DMS53 treated with DMSO at 0.1 percent for 48 hours (cell line): Measurements from ENCODE around the gene BRD9.
"Not testable (repeated sequence)": the region's sequence is repeated elsewhere in the genome, so short reads cannot be mapped to it uniquely, and the experiment has no call there.

Source experiments
- DNase-seq: peaks from one replicate; lab custom pipeline; 2025; ENCODE audit not compliant: unreplicated experiment; lab: John Stamatoyannopoulos, UW

The BRD9 gene

GRCh38 chr5:860506-861150, 32.0 kb downstream of the BRD9 start:
- DNase-seq, result no peak

GRCh38 chr5:859798-860296, 32.8 kb downstream of the BRD9 start:
- no peak for DNase-seq

- DNase-seq, result no peak
Measured at GRCh38 chr5:859391-859790, 33.2 kb downstream of the BRD9 start.

GRCh38 chr5:858726-859125, 33.9 kb downstream of the BRD9 start:
- DNase-seq, result no peak

- no peak for DNase-seq
Measured at GRCh38 chr5:856531-857425, 35.8 kb downstream of the BRD9 start.

- DNase-seq, result no peak
Measured at GRCh38 chr5:855771-856530, 36.6 kb downstream of the BRD9 start.

- DNase-seq, result no peak
Measured at GRCh38 chr5:854966-855743, 37.4 kb downstream of the BRD9 start.

- no peak for DNase-seq
Measured at GRCh38 chr5:854217-854616, 38.4 kb downstream of the BRD9 start.

GRCh38 chr5:853416-854090, 39.0 kb downstream of the BRD9 start:
- DNase-seq, result not testable (repeated sequence)

- no peak for DNase-seq
Measured at GRCh38 chr5:852431-853401, 39.9 kb downstream of the BRD9 start.

GRCh38 chr5:852018-852417, 40.6 kb downstream of the BRD9 start:
- no peak for DNase-seq

- peak; percentile 13 for DNase-seq
Measured at GRCh38 chr5:851553-851952, 41.0 kb downstream of the BRD9 start.

- DNase-seq, result no peak
Measured at GRCh38 chr5:851076-851475, 41.5 kb downstream of the BRD9 start.

- DNase-seq, result peak; percentile 82
Measured at GRCh38 chr5:850511-851006, 42.0 kb downstream of the BRD9 start, which contains the start of gene ZDHHC11. Gene ZDHHC11 (minus strand): TSS chr5:850986. CDS start chr5:850602, 384 bp downstream.

- DNase-seq, result no peak
Measured at GRCh38 chr5:849651-850301, 42.8 kb downstream of the BRD9 start.

- no peak for DNase-seq
Measured at GRCh38 chr5:848671-849111, 43.9 kb downstream of the BRD9 start.

GRCh38 chr5:847736-848135, 44.9 kb downstream of the BRD9 start:
- DNase-seq, result not testable (repeated sequence)

GRCh38 chr5:847212-847611, 45.4 kb downstream of the BRD9 start:
- not testable (repeated sequence) for DNase-seq
